K562 (cell line): Measurements from ENCODE around the gene ALKBH8. TPM values are rescaled to one million over a fixed set of nuclear protein-coding genes. Genes with fewer than 3 reads are reported as not detected.

Source experiments
- ATAC-seq: fragments of 200-7000 bp; cut with Tn5 transposase; 3 replicates; pipeline ENCODE4 v1.9.1; 2020; ENCODE audit warnings: moderate library complexity
- BruUV-seq: library from RNA; stranded (reverse); fragments of 400-500 nt; replicated peaks from 2 replicates; lab custom pipeline; 2021; lab: Mats Ljungman, UMichigan
- CTCF ChIA-PET: fragments of 300-600 bp; formaldehyde crosslinking; extraction: SDS; loops from one replicate; lab custom pipeline; 2021; ENCODE audit warnings: low intra/inter-chr PET ratio; lab: Yijun Ruan, JAX
- POLR2A ChIA-PET: fragments of 300-600, 350-650 bp; sonication (Branson Sonifier 250); formaldehyde crosslinking; extraction: SDS; loops from one replicate; lab custom pipeline; 2021; ENCODE audit warnings: antibody characterized with exemption, inconsistent platforms; lab: Yijun Ruan, JAX
- DNase-seq, 4 experiments: peaks; one replicate each; pipeline versions ENCODE4 v3.0.0 to v3.0.0-alpha.2; 2011 to 2018; ENCODE audit warnings: low spot score in 3 of 4, mixed read lengths in 3 of 4; ENCODE audit errors: extremely low read depth in 1 of 4
- FAIRE-seq: peaks from 2 replicates; lab custom pipeline; 2011; peaks lifted over from hg19 to GRCh38; lab: Jason Lieb, UNC
- H2AFZ ChIP-seq: 2 replicates; pipeline ENCODE4 v1.6.0; 2011; ENCODE audit warnings: low read depth, low read length, control low read depth, inconsistent platforms
- H3K27ac ChIP-seq: fragments of 200-600 bp; 3 replicates; pipeline ENCODE4 v1.8.0; 2011; ENCODE audit warnings: low read depth, mild to moderate bottlenecking, control low read depth, inconsistent platforms, low read length, moderate library complexity, mixed read lengths; ENCODE audit errors: extremely low read depth
- H3K27me3 ChIP-seq, 2 experiments: fragments of 300-600 bp in 1 of 2; 2 replicates in 1 of 2; 3 replicates in 1 of 2; pipeline versions ENCODE4 v1.6.0 to v1.8.0; 2011; ENCODE audit warnings: inconsistent platforms in 2 of 2, low read length in 2 of 2, mild to moderate bottlenecking in 1 of 2, mixed read lengths in 1 of 2, moderate library complexity in 1 of 2; ENCODE audit not compliant: control insufficient read depth in 2 of 2, insufficient read depth in 2 of 2
- H3K36me3 ChIP-seq: fragments of 300-600 bp; 3 replicates; pipeline ENCODE4 v1.8.0; 2011; ENCODE audit warnings: mild to moderate bottlenecking, low read length, inconsistent platforms; ENCODE audit not compliant: control insufficient read depth, insufficient read depth
- H3K4me1 ChIP-seq, 2 experiments: fragments of 200-600 bp in 1 of 2; replicated peaks in 1 of 2; 2 replicates in 1 of 2; 3 replicates in 1 of 2; pipeline versions ENCODE4 v1.5.1 to v1.8.0; 2011; ENCODE audit warnings: inconsistent platforms in 2 of 2, low read length in 2 of 2, mild to moderate bottlenecking in 1 of 2, mixed read lengths in 1 of 2, moderate library complexity in 1 of 2; ENCODE audit not compliant: control insufficient read depth in 2 of 2, insufficient read depth in 2 of 2
- H3K4me2 ChIP-seq: 2 replicates; pipeline ENCODE4 v1.6.1; 2011; ENCODE audit warnings: low read length, control low read depth, inconsistent platforms, mixed read lengths; ENCODE audit not compliant: insufficient read depth
- H3K4me3 ChIP-seq: fragments of 200-600 bp; sonication (generic), shearing (Covaris generic); 2 replicates; pipeline ENCODE4 v1.5.1; 2016; ENCODE audit warnings: control low read depth, inconsistent platforms
- H3K79me2 ChIP-seq: fragments of 200-600 bp; 3 replicates; pipeline ENCODE4 v1.8.0; 2011; ENCODE audit warnings: low read length, inconsistent platforms; ENCODE audit not compliant: control insufficient read depth, insufficient read depth
- H3K9ac ChIP-seq, 2 experiments: 2 replicates each; pipeline versions ENCODE4 v1.6.0 to v1.6.1; 2011; ENCODE audit warnings: low read depth in 2 of 2, low read length in 2 of 2, control low read depth in 1 of 2, inconsistent platforms in 1 of 2, mild to moderate bottlenecking in 1 of 2, mixed read lengths in 1 of 2; ENCODE audit not compliant: insufficient read depth in 1 of 2
- H3K9me1 ChIP-seq: one replicate; pipeline ENCODE4 v1.6.0; 2011; ENCODE audit warnings: inconsistent platforms, mild to moderate bottlenecking, low read length, moderate library complexity; ENCODE audit not compliant: control insufficient read depth, insufficient read depth
- H3K9me3 ChIP-seq: replicated peaks from 2 replicates; pipeline ENCODE4 v1.5.1; 2011; ENCODE audit warnings: low read depth, low read length, inconsistent platforms; ENCODE audit not compliant: control insufficient read depth, insufficient read depth
- H4K20me1 ChIP-seq: replicated peaks from 2 replicates; pipeline ENCODE4 v1.6.1; 2011; ENCODE audit warnings: low read length, inconsistent platforms, mixed read lengths; ENCODE audit not compliant: control insufficient read depth, insufficient read depth
- AFF4 ChIP-seq: sonication (generic); formaldehyde crosslinking; IDR thresholded peaks from 2 replicates; pipeline ENCODE4 v1.8.0; 2023; ENCODE audit warnings: mild to moderate bottlenecking, missing genetic modification reagents
- NELFE ChIP-seq: IDR thresholded peaks from 2 replicates; pipeline ENCODE4 v1.6.1; 2011; ENCODE audit warnings: mild to moderate bottlenecking; ENCODE audit not compliant: insufficient read depth, insufficient read length
- SUPT5H ChIP-seq: fragments of 450-650 bp; IDR thresholded peaks from 2 replicates; pipeline ENCODE4 v1.6.1; 2016
- TAF9B ChIP-seq: fragments of 450-650 bp; IDR thresholded peaks from 2 replicates; pipeline ENCODE4 v1.6.1; 2018; ENCODE audit warnings: mild to moderate bottlenecking; ENCODE audit not compliant: partially characterized antibody
- ZNF197 ChIP-seq: fragments of 200-800 bp; sonication (Bioruptor generic); IDR thresholded peaks from 2 replicates; pipeline ENCODE4 v1.6.1; 2016; ENCODE audit warnings: low read depth, missing genetic modification characterization, missing compliant biosample characterization
- ZNF431 ChIP-seq: sonication (generic); formaldehyde crosslinking; IDR thresholded peaks from 2 replicates; pipeline ENCODE4 v1.8.0; 2022; ENCODE audit warnings: mild to moderate bottlenecking, missing genetic modification reagents
- WGBS: fragments of 100-300 bp; shearing (Covaris generic); methylation state at CpG from one replicate; pipeline ENCODE4 v1.1.6; 2016; ENCODE audit warnings: low coverage, mixed read lengths; ENCODE audit not compliant: insufficient coverage; ENCODE audit errors: missing lambda C conversion rate; 5-methylcytosine and 5-hydroxymethylcytosine counted together
- in situ Hi-C: fragments of 300-500 bp; cut with MboI; formaldehyde crosslinking; loops from 4 replicates; pipeline ENCODE4 v1.15.0; 2018; ENCODE audit warnings: inconsistent platforms, mixed read lengths
- intact Hi-C: fragments of 100-400 bp; cut with micrococcal nuclease; formaldehyde crosslinking; loops from 2 replicates; pipeline ENCODE4 v1.14.2; 2022
- polyA plus RNA-seq, 8 experiments: library from polyadenylated mRNA; depleted of rRNA in 4 of 8; stranded (reverse) in 5 of 8; unstranded in 3 of 8; fragments of >200 nt; fragmentation: Nextera tagmentation in 2 of 8; fragmentation: Illumina TruSeq in 1 of 8; extraction: Ambion mirVana in 2 of 8; extraction: Trizol in 1 of 8; gene quantifications; 2 replicates each; pipeline versions ENCODE4 v1.2.1 to v1.2.3, GENCODE V29; 2011 to 2014; ENCODE audit warnings: inconsistent platforms in 1 of 8, missing spikeins in 1 of 8
- total RNA-seq, 7 experiments: library from RNA; depleted of rRNA in 6 of 7; stranded (reverse); fragments of >200 nt in 6 of 7; fragmentation: Illumina TruSeq in 2 of 7; extraction: Trizol in 2 of 7; gene quantifications; 2 replicates each; pipeline versions ENCODE4 v1.2.1 to v1.2.3, GENCODE V29; 2011 to 2021; ENCODE audit warnings: low replicate concordance in 1 of 7

ALKBH8 gene
- total and polyA plus RNA-seq, 9 of the 15 experiments (the other 6 are each of a cell fraction or from before 2014, with no cell fraction given): 4.3 to 14.4 (median 9.1) TPM

- TF ChIP-seq AFF4 (CRISPR knock-in tag): no peak
- TF ChIP-seq SUPT5H: no peak
- no peak for TF ChIP-seq TAF9B
Observed at GRCh38 chr11:107457205-107457557, 108.4 kb downstream of the ALKBH8 start (continued).

- H3K27ac ChIP-seq: no peak overlapping the region
- no TSS peak for BruUV-seq
- in situ Hi-C loops (no loop called here), intact Hi-C loops (no loop called here)
- FAIRE-seq: no peak
- no peak overlapping the region for H2AFZ ChIP-seq
- no peak overlapping the region for H3K4me3 ChIP-seq
- no peak for DNase-seq
- H4K20me1 ChIP-seq: no peaks in the 10 kb centered on the region
- H3K36me3 ChIP-seq: peaks cover 36% of the 10 kb centered on the region; the same call in 2 of the 3 replicates
- H3K9ac ChIP-seq: no peak overlapping the region
- ATAC-seq: no peak
- POLR2A ChIA-PET: interaction anchor here (0.7 kb wide), 1 partner anchor 241 kb away, joined by 3 read pairs; no protein-coding TSS in a partner anchor
- no peaks in the 10 kb centered on the region for H3K9me1 ChIP-seq
- H3K27me3 ChIP-seq: no peaks in the 10 kb centered on the region
- TF ChIP-seq ZNF431 (CRISPR knock-in tag) (no peak), ZNF197 (no peak), NELFE (no peak)
- H3K4me1 ChIP-seq: peaks cover 0 to 5% of the 10 kb centered on the region in 2 experiments; a peak in 1 of 5 replicates
- no peak overlapping the region for H3K4me2 ChIP-seq
- H3K79me2 ChIP-seq: peaks cover 39% of the 10 kb centered on the region
- CTCF ChIA-PET: no interaction called here
- WGBS: 78% methylated on average over 5 of the region's 5 CpGs
- no peaks in the 10 kb centered on the region for H3K9me3 ChIP-seq
Observed at GRCh38 chr11:107453594-107454286, 111.8 kb downstream of the ALKBH8 start.

Other genes starting within 250 kb of the ALKBH8 start
- gene CWF19L2, start 107.9 kb downstream of the ALKBH8 start, total RNA-seq (2014; rRNA removed): 9.7 and 11.2 TPM in 2 replicates
- 22.4 and 26.0 TPM in 2 replicates for gene CWF19L2, start 107.9 kb downstream of the ALKBH8 start, total RNA-seq (2014; rRNA removed; fragmentation: Illumina TruSeq; extraction: Trizol)
- gene CWF19L2, start 107.9 kb downstream of the ALKBH8 start, total RNA-seq (2015; rRNA removed; fragmentation: Illumina TruSeq; extraction: Trizol): 19.9 and 23.3 TPM in 2 replicates
- gene CWF19L2, start 107.9 kb downstream of the ALKBH8 start, total RNA-seq (2021): 9.3 and 10.2 TPM in 2 replicates
- 6.3 and 9.7 TPM in 2 replicates for gene CWF19L2, start 107.9 kb downstream of the ALKBH8 start, polyA plus RNA-seq (2011; rRNA removed)
- 9.8 and 12.0 TPM in 2 replicates for gene CWF19L2, start 107.9 kb downstream of the ALKBH8 start, polyA plus RNA-seq (2014; fragmentation: Illumina TruSeq; extraction: Trizol)
- 1 to 10 TPM; 4.7 to 7.0 TPM for gene CWF19L2, start 107.9 kb downstream of the ALKBH8 start, polyA plus RNA-seq (2014; fragmentation: Nextera tagmentation; extraction: Ambion mirVana)
- gene CWF19L2, start 107.9 kb downstream of the ALKBH8 start, polyA plus RNA-seq (2014; rRNA removed): 6.5 and 7.8 TPM in 2 replicates
- not detected in 2 replicates for gene ELMOD1, start 25.4 kb upstream of the ALKBH8 start, total RNA-seq (2014; rRNA removed)
- gene ELMOD1, start 25.4 kb upstream of the ALKBH8 start, total RNA-seq (2014; rRNA removed; fragmentation: Illumina TruSeq; extraction: Trizol): not detected in 2 replicates
- not detected in 2 replicates for gene ELMOD1, start 25.4 kb upstream of the ALKBH8 start, total RNA-seq (2015; rRNA removed; fragmentation: Illumina TruSeq; extraction: Trizol)
- gene ELMOD1, start 25.4 kb upstream of the ALKBH8 start, total RNA-seq (2021): not detected in 2 replicates
- gene ELMOD1, start 25.4 kb upstream of the ALKBH8 start, polyA plus RNA-seq (2011; rRNA removed): not detected in 2 replicates
- not detected in 2 replicates for gene ELMOD1, start 25.4 kb upstream of the ALKBH8 start, polyA plus RNA-seq (2014; fragmentation: Illumina TruSeq; extraction: Trizol)
- not detected for gene ELMOD1, start 25.4 kb upstream of the ALKBH8 start, polyA plus RNA-seq (2014; fragmentation: Nextera tagmentation; extraction: Ambion mirVana)
- gene ELMOD1, start 25.4 kb upstream of the ALKBH8 start, polyA plus RNA-seq (2014; rRNA removed): not detected in 2 replicates
- gene SLN, start 146.3 kb upstream of the ALKBH8 start, total RNA-seq (2014; rRNA removed): not detected in 2 replicates
- gene SLN, start 146.3 kb upstream of the ALKBH8 start, total RNA-seq (2014; rRNA removed; fragmentation: Illumina TruSeq; extraction: Trizol): not detected in 2 replicates
- not detected in 2 replicates for gene SLN, start 146.3 kb upstream of the ALKBH8 start, total RNA-seq (2015; rRNA removed; fragmentation: Illumina TruSeq; extraction: Trizol)
- gene SLN, start 146.3 kb upstream of the ALKBH8 start, total RNA-seq (2021): not detected in 2 replicates
- gene SLN, start 146.3 kb upstream of the ALKBH8 start, polyA plus RNA-seq (2011; rRNA removed): not detected in 2 replicates
- gene SLN, start 146.3 kb upstream of the ALKBH8 start, polyA plus RNA-seq (2014; fragmentation: Illumina TruSeq; extraction: Trizol): not detected in 2 replicates
- gene SLN, start 146.3 kb upstream of the ALKBH8 start, polyA plus RNA-seq (2014; fragmentation: Nextera tagmentation; extraction: Ambion mirVana): not detected
- not detected in 2 replicates for gene SLN, start 146.3 kb upstream of the ALKBH8 start, polyA plus RNA-seq (2014; rRNA removed)